GM19193 (cell line): ENCODE measurements around the gene UTP15.

Experiments used
- POLR2A ChIP-seq: IDR thresholded peaks from 4 replicates; pipeline ENCODE4 v1.6.1; 2011; ENCODE audit not compliant: insufficient read depth, insufficient read length; ENCODE audit errors: extremely low read depth

Gene UTP15

GRCh38 chr5:73544429-73545402 is 20.8 kb upstream of the UTP15 start:
- no peak for TF ChIP-seq POLR2A

DNA sequence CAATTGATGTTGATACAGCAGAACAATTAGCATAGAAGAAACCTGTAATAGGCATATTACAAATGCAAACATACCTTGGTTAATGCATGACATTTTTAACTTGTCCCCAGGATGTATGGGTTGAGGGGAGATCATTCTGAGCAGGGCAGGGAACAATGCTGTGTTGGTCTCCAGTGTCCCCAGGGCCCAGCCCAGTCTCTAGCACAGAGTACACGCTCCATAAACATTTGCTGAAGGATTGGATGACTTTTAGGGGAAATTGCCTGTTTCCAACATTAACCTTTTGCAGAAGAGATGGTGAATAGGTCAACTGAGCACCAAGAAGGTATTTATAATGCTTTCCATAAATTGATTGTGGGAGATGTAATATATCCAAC is 20.2 kb upstream of the UTP15 start:
- TF ChIP-seq POLR2A: no peak

GRCh38 chr5:73550016-73550415 is 15.5 kb upstream of the UTP15 start:
- no peak for TF ChIP-seq POLR2A

DNA sequence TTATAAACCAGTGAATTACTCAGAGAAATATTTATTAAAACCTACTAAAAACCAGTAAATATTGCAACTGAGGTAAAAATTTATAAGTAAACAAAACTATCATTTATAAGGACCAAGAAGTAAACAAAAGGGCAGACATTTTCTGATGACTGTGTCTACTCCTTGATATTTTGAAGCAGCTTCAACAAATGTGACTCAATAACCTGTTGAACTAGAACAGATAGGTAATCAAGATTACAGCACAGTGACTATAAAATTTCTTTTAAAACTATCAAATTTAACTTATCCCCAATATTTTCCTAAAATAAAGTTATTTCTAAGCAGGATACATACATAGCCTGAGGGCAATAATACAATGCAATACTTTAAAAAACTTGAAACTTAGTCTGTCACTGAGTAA is 12.9 kb upstream of the UTP15 start:
- no peak for TF ChIP-seq POLR2A

- no peak for TF ChIP-seq POLR2A
Measured at GRCh38 chr5:73558950-73559349, 6.6 kb upstream of the UTP15 start.

DNA sequence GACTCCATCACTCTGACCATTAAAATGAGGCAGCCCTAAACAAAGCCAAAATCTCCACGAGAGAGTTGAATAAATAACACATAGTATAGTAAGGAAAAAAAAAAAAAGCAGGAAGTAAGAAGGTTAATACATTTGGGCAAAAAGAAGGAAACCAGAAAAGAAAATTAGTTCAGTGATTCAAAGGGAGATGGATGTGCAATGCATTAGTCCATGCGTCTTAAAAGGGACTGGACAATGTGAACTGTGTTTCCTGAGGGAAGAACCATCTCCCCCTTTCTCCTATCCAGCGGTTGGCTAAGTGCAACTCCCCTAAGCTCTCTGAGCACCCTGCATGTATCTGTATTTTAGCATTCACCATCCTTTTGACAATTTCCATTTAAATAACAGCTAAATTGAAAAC is 1.5 kb upstream of the UTP15 start:
- no peak for TF ChIP-seq POLR2A

- TF ChIP-seq POLR2A: no peak
Measured at GRCh38 chr5:73564675-73565074, 868 bp upstream of the UTP15 start.

DNA sequence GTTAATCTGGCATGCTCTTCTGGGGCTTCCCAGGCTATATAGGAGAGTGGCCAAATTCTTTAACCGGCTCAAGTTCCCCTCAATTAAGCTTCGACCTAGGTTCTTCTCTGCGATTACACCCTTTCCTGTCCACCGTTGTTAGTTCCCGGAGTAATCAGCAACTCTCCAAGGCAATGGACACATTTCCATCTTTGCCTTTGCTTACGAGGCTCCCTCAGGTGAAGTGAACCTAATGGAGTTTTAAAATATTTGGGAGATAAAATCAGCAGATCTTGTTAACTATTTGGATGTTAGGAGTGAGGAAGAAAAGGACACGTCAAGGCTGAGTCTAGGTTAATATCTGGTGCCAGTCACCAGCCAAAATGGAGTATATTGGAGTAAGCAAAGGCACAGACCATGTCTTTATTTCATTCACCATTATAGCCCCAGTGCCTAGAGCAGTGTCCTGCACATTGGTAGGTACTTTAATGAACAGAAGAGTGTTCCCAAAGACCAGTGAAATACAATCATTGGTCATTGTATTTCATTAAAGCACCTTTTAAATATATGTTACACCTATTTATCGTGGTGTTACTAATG is 515 bp downstream of the UTP15 start:
- no peak for TF ChIP-seq POLR2A

DNA sequence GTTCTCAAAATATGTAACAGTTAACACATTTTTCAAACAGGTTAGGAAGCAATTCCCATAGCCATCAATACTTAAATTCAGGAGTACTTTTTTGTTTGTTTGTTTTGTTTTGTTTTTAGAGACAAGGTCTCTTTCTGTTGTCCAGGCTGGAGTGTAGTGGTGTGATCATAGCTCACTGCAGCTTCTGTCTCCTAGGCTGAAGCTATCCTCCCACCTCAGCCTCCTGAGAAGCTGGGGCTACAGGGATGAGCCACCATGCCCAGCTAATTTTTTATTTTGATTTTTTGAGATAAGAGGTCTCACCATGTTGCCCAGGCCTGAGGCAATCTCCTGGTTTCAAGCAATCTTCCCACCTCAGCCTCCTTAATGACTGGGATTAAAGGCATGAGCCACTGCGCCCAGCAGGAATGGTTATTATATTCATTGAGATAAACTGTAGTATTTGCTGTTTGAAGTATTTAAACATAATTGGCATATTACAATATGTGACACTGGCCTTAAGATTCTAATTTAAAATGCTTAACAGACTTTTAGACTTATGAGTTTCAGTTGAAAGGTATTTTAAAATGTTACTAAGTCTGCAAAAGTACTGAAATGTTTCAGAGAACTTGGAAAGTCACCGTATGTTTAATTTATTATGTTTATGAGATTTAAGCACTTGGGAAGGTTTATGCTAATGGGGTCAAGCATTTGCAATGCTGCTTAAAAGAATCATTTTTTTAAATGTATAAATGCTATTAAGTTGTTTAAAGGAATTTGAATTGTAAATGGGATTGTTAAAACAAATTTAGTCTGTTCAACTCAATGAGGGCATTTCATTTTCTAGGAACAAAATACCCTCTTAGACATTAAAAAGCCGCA is 17.0 kb downstream of the UTP15 start:
- TF ChIP-seq POLR2A: no peak

- no peak for TF ChIP-seq POLR2A
Measured at GRCh38 chr5:73587923-73588322, 22.4 kb downstream of the UTP15 start.

GRCh38 chr5:73591102-73591695 is 25.7 kb downstream of the UTP15 start:
- TF ChIP-seq POLR2A: no peak

DNA sequence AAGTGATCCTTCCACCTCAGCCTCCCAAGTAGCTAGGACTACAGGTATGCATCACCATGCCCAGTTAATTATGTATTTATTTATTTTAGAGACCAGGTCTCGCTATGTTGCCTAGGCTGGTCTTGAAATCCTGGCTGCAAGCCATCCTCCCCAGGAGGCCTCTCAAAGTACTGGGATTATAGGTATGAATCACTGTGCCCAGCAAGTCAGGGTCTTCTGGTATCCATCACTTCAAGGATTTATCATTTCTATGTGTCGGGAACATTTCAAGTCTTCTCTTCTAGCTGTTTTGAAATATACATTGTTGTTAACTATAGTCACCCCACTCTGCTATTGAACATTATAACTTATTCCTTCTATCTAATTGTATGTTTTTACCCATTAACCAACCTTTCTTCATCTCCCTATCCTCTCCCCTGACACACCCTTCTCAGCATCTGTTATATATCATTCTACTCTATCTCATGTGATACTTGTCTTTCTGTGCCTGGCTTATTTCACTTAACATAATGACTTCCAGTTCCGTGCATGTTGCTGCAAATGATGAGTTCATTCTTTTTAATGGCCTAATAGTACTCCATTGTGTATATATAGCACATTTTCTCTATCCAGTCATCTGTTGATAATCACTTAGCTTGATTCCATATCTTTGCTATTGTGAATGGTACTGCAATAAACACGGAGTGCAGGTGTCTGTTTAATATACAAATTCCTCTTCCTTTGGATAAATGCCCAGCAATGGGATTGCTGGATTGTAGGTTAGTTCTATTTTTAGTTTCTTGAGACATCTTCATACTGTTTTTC is 26.4 kb downstream of the UTP15 start:
- no peak for TF ChIP-seq POLR2A

- no peak for TF ChIP-seq POLR2A
Measured at GRCh38 chr5:73592551-73592950, 27.0 kb downstream of the UTP15 start.

- no peak for TF ChIP-seq POLR2A
Measured at GRCh38 chr5:73596705-73597328, 31.3 kb downstream of the UTP15 start.
